Gastroesophageal sphincter (tissue), 4 donors: ENCODE results near the gene SSTR3. TPM values are rescaled to one million over a fixed set of nuclear protein-coding genes. Genes with fewer than 3 reads are reported as not detected.
A peak's percentile ranks its signal among the peaks of the same experiment; 100 is the strongest.

Source experiments
- ATAC-seq: fragments of 150-250 bp; one replicate; pipeline ENCODE4 v1.9.1; 2016; ENCODE audit warnings: mild to moderate bottlenecking, moderate library complexity
- H3K27ac ChIP-seq, 4 donors: fragments of 200-600 bp; sonication (generic) in 3 of 4; 1 replicate in 3 of 4; 2 replicates in 1 of 4; pipeline ENCODE4 v1.5.1; 2016 to 2019
- H3K27me3 ChIP-seq: fragments of 200-600 bp; sonication (generic); one replicate; pipeline ENCODE4 v1.5.1; 2019
- H3K36me3 ChIP-seq, 2 donors: fragments of 200-600 bp; sonication (generic); one replicate each; pipeline ENCODE4 v1.5.1; 2019; ENCODE audit warnings: control low read depth in 1 of 2
- H3K4me1 ChIP-seq, 3 donors: fragments of 200-600 bp; sonication (generic); 1 replicate in 2 of 3; 2 replicates in 1 of 3; pipeline ENCODE4 v1.5.1; 2016 to 2019; ENCODE audit warnings: control low read depth in 2 of 3
- H3K4me3 ChIP-seq, 2 donors: fragments of 200-600 bp; sonication (generic); one replicate each; pipeline ENCODE4 v1.5.1; 2019; ENCODE audit warnings: mild to moderate bottlenecking in 1 of 2, moderate library complexity in 1 of 2
- H3K9me3 ChIP-seq, 3 donors: fragments of 200-600 bp; sonication (generic); one replicate each; pipeline ENCODE4 v1.5.1; 2017 to 2019; ENCODE audit warnings: control low read depth in 2 of 3
- EP300 ChIP-seq: sonication (generic); formaldehyde crosslinking; IDR thresholded peaks from one replicate; pipeline ENCODE4 v1.6.1; 2017; ENCODE audit warnings: antibody characterized with exemption, mild to moderate bottlenecking
- POLR2A ChIP-seq, 2 donors: fragments of 450-650 bp; IDR thresholded peaks; one replicate each; pipeline ENCODE4 v1.6.1; 2017; ENCODE audit warnings: antibody characterized with exemption in 2 of 2, mild to moderate bottlenecking in 2 of 2, moderate library complexity in 1 of 2
- POLR2AphosphoS5 ChIP-seq: sonication (generic); formaldehyde crosslinking; IDR thresholded peaks from one replicate; pipeline ENCODE4 v1.6.1; 2017; ENCODE audit warnings: antibody characterized with exemption
- WGBS, 2 donors: methylation state at CpG; one replicate each; pipeline ENCODE4 v1.1.5; 2018; ENCODE audit warnings: low coverage in 1 of 2; 5-methylcytosine and 5-hydroxymethylcytosine counted together
- total RNA-seq, 4 donors: library from RNA; depleted of rRNA; stranded (reverse); fragments of >200 nt; gene quantifications; one replicate each; pipeline ENCODE4 v1.1.0, GENCODE V29; 2016
- TF ChIP-seq, protein P1 (sequence below), 4 experiments: fragments of 200-600 bp in 2 of 4; fragments of 450-650 bp in 2 of 4; sonication (generic) in 1 of 4; IDR thresholded peaks; one replicate each; pipeline ENCODE4 v1.5.1; 2017 to 2019; ENCODE audit warnings: antibody characterized with exemption in 4 of 4, mild to moderate bottlenecking in 2 of 4, moderate library complexity in 2 of 4

The SSTR3 gene
- total RNA-seq, 4 donors from 2014 or later: not detected

DNA sequence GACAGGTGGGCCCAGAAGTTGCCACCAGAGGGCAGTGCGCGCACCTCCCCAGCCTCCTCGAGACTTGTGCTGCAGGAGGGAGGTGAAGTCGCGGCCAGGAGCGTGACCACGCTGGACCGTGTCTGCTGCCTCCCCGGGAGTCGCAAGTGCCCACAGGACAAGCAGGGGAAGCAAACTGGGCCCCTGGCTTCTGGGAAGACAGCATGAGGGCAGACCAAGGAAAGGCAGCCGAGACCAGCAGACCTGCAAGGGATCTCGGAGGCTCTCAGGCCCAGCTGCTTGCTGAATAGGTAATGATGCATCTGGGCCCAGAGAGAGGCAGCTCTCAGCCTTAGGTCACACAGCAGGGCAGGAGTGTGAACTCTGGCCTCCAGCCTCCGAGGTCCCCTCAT is 45.6 kb downstream of the SSTR3 start:
- TF ChIP-seq, protein P1, sequence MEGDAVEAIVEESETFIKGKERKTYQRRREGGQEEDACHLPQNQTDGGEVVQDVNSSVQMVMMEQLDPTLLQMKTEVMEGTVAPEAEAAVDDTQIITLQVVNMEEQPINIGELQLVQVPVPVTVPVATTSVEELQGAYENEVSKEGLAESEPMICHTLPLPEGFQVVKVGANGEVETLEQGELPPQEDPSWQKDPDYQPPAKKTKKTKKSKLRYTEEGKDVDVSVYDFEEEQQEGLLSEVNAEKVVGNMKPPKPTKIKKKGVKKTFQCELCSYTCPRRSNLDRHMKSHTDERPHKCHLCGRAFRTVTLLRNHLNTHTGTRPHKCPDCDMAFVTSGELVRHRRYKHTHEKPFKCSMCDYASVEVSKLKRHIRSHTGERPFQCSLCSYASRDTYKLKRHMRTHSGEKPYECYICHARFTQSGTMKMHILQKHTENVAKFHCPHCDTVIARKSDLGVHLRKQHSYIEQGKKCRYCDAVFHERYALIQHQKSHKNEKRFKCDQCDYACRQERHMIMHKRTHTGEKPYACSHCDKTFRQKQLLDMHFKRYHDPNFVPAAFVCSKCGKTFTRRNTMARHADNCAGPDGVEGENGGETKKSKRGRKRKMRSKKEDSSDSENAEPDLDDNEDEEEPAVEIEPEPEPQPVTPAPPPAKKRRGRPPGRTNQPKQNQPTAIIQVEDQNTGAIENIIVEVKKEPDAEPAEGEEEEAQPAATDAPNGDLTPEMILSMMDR (IDR thresholded peaks at IDR 0.05): peak in 3 of 4 experiments; percentile 91 to 97 (median 92)
- no peak for TF ChIP-seq POLR2A (IDR thresholded peaks at IDR 0.05)
- peak; percentile 89 for ATAC-seq
- no peaks in the 10 kb centered on the region for H3K9me3 ChIP-seq
- H3K27ac ChIP-seq: peak overlapping the region in 3 of 4 donors; percentile 18 to 58 (median 38)
- H3K4me1 ChIP-seq: peaks cover 0 to 26% (median 10%) of the 10 kb centered on the region in 3 donors
- WGBS, 2 donors: 23 to 80% methylated on average over 1 to 6 of the region's 13 CpGs
- H3K36me3 ChIP-seq: no peaks in the 10 kb centered on the region
- peaks cover 26% of the 10 kb centered on the region for H3K27me3 ChIP-seq
- no peak overlapping the region for H3K4me3 ChIP-seq

DNA sequence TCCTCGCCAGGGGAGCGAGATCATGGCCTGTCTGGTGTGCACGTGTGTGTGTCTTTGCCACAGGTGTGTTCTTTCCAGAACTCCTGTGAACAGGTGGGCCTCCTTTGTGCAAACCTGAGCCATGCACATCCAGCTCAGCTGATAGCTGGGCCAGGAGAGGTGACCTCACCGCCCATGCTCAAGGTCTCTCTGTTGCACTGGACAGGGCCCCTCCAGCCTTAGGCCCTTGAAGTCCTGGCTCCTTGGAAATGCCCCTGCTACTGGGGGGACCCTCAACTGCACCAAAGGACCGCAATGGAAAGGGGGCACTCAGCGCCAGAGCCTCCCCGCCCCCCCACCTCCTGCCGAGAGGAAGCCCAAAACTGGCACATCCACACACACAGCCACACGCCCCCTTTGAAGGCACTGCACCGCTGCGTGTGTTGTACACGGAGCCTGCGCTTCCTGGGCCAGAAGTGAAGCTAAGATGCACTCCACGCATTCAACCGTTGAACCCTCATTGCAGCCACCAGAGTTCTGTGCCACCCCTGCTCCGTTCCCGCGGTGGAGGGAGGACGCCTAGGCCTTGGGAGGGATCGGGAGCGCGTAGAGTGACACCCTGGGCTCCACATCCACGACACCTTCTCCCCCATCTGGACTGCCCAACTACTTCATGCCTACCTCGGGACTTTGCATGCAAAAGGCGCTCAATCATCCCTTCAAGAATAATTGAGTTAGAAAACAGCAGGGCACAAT is 46.2 kb downstream of the SSTR3 start:
- TF ChIP-seq EP300 (no peak), POLR2AphosphoS5 (no peak), POLR2A (IDR thresholded peaks at IDR 0.05) (no peak)
- TF ChIP-seq, protein P1 (IDR thresholded peaks at IDR 0.05): no peak
- Histone ChIP-seq H3K27me3 (peaks cover 31% of the 10 kb centered on the region), H3K4me1 (peaks cover 0 to 26% (median 10%) of the 10 kb centered on the region in 3 donors), H3K4me3 (no peak overlapping the region), H3K27ac (no peak overlapping the region), H3K9me3 (no peaks in the 10 kb centered on the region), H3K36me3 (no peaks in the 10 kb centered on the region)
- ATAC-seq: peak; percentile 9
- 48% methylated on average over 6 of the region's 25 CpGs; no CpG with 5 or more reads in 1 of the 2 donors for WGBS, 2 donors

DNA sequence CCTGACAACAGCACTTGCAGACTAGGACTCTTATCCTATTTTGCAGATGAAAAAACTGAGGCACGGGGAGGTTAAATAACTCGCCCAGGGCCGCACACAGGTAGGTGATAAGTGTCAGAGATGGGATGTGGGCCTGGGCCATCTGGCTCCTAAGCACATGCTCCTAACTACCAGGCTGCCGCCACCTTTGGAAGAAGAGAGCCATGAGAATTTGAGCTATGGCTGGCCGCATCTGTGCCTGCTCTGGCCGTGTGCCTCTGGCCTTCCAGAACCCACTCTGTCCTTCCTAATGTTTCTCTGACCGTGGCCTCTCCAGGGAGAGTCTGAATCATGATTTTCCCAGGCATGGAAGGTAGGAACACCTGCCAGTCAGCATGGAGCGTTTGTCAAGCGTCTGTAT is 47.2 kb downstream of the SSTR3 start:
- ATAC-seq: no peak
- H3K27me3 ChIP-seq: peaks cover 33% of the 10 kb centered on the region
- H3K4me1 ChIP-seq: peaks cover 0 to 26% (median 10%) of the 10 kb centered on the region in 3 donors
- no peak overlapping the region for H3K27ac ChIP-seq
- 50 to 74% methylated on average over 2 to 8 of the region's 9 CpGs for WGBS, 2 donors
- no peak for TF ChIP-seq EP300
- TF ChIP-seq, protein P1 (IDR thresholded peaks at IDR 0.05): no peak
- TF ChIP-seq POLR2AphosphoS5: no peak
- no peak for TF ChIP-seq POLR2A (IDR thresholded peaks at IDR 0.05)
- H3K36me3 ChIP-seq: no peaks in the 10 kb centered on the region
- H3K4me3 ChIP-seq: no peak overlapping the region
- H3K9me3 ChIP-seq: no peaks in the 10 kb centered on the region

DNA sequence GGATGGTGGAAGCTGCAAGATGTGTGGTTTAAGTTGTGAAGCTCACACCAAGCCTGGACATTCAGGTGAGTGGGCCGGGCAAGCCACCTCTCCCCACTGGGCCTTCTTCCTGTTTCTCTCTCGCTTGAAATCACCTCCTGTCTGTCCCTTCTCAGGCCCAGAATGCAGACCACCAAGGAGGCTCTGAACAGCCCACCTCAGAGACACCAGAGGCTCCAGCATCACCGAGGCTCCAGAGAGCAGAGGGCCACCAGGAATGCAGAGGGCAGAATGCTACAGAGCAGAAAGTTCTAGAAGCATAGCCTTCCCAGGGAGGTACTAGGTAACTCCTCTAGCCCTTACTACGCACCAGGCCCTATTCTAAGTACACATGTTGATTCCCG is 47.8 kb downstream of the SSTR3 start:
- WGBS, 2 donors: 29 to 100% methylated on average over 1 to 2 of the region's 5 CpGs
- Histone ChIP-seq H3K27me3 (peaks cover 34% of the 10 kb centered on the region), H3K9me3 (no peaks in the 10 kb centered on the region), H3K4me3 (no peak overlapping the region), H3K36me3 (no peaks in the 10 kb centered on the region), H3K4me1 (peaks cover 0 to 26% (median 10%) of the 10 kb centered on the region in 3 donors), H3K27ac (no peak overlapping the region)
- no peak for ATAC-seq
- no peak for TF ChIP-seq POLR2AphosphoS5
- TF ChIP-seq, protein P1 (IDR thresholded peaks at IDR 0.05): no peak
- TF ChIP-seq POLR2A (IDR thresholded peaks at IDR 0.05): no peak
- no peak for TF ChIP-seq EP300
